ENCODE measurements around the gene MYO9B. TPM values are rescaled to one million over a fixed set of nuclear protein-coding genes. Genes with fewer than 3 reads are reported as not detected.

Gene MYO9B
- total RNA-seq, 1 experiment from 2014 or later, result 74.6 TPM

- TF ChIP-seq REST (IDR thresholded peaks at IDR 0.05; ENCODE audit: low read depth) (no peak), SRF (IDR thresholded peaks at IDR 0.05; ENCODE audit: low read depth) (no peak), CTCF (IDR thresholded peaks at IDR 0.05 in 2 of 3, conservative IDR thresholded peaks at IDR 0.05 in 1 of 3; ENCODE audit: borderline replicate concordance in 1 of 3, insufficient read depth in 1 of 3, low read depth in 2 of 3, low read length in 2 of 3) (no peak), JUND (IDR thresholded peaks at IDR 0.05) (no peak), POLR2A (IDR thresholded peaks at IDR 0.05; ENCODE audit: borderline replicate concordance, extremely low read depth, insufficient read depth, insufficient read length) (no peak), EGR1 (IDR thresholded peaks at IDR 0.05; ENCODE audit: low read depth) (no peak)
Measured at GRCh38 chr19:17116996-17117702, 41.6 kb downstream of the MYO9B start (continued).

- TF ChIP-seq ZNF274 (IDR thresholded peaks at IDR 0.05; ENCODE audit: low read depth, low read length) (no peak), REST (IDR thresholded peaks at IDR 0.05; ENCODE audit: low read depth) (no peak), CEBPB (IDR thresholded peaks at IDR 0.05; ENCODE audit: low read depth) (no peak), EZH2phosphoT487 (IDR thresholded peaks at IDR 0.05; ENCODE audit: borderline replicate concordance) (no peak), TCF7L2 (IDR thresholded peaks at IDR 0.05; ENCODE audit: borderline replicate concordance, extremely low read depth, insufficient read depth, insufficient read length) (no peak), EGR1 (IDR thresholded peaks at IDR 0.05; ENCODE audit: low read depth) (no peak), POLR2A (IDR thresholded peaks at IDR 0.05; ENCODE audit: borderline replicate concordance, extremely low read depth, insufficient read depth, insufficient read length) (no peak), ATF3 (IDR thresholded peaks at IDR 0.05) (no peak), ELF1 (IDR thresholded peaks at IDR 0.05; ENCODE audit: borderline replicate concordance, low read depth) (no peak), MAX (IDR thresholded peaks at IDR 0.05) (no peak)
- Histone ChIP-seq H3K4me3 (replicated peaks in 1 of 2; ENCODE audit: low read depth in 1 of 2, low read length in 2 of 2) (no peak overlapping the region), H4K20me1 (ENCODE audit: insufficient read depth) (no peaks in the 10 kb centered on the region), H3K4me1 (ENCODE audit: control insufficient read depth in 1 of 2, insufficient read depth in 2 of 2, low read length in 2 of 2) (no peaks in the 10 kb centered on the region), H3K9me3 (ENCODE audit: control insufficient read depth in 1 of 2, insufficient read depth in 1 of 2, low read depth in 1 of 2, low read length in 2 of 2) (no peaks in the 10 kb centered on the region), H3K79me2 (ENCODE audit: insufficient read depth, low read length) (peaks cover 19% of the 10 kb centered on the region; the same call in 1 of the 2 replicates), H2AFZ (ENCODE audit: low read depth, low read length, poor library complexity, severe bottlenecking) (no peak overlapping the region), H3K4me2 (ENCODE audit: low read length) (no peak overlapping the region), H3K36me3 (ENCODE audit: control insufficient read depth in 1 of 2, insufficient read depth in 2 of 2, low read length in 2 of 2) (no peaks in the 10 kb centered on the region), H3K27ac (ENCODE audit: low read depth, low read length) (no peak overlapping the region), H3K27me3 (ENCODE audit: insufficient read depth, low read length) (no peaks in the 10 kb centered on the region), H3K9me2 (ENCODE audit: insufficient read depth) (no peaks in the 10 kb centered on the region), H3K9ac (ENCODE audit: low read length) (no peak overlapping the region)
- ChIA-PET POLR2A (no interaction called here), RAD21 (ENCODE audit: low non-redundant PET in 1 of 2, low total read pairs in 2 of 2, uncharacterized antibody in 2 of 2, unreplicated experiment in 2 of 2) (no interaction called here), CTCF (no interaction called here)
- no TSS peak for BruUV-seq (replicated peaks)
- intact Hi-C loops (cut with micrococcal nuclease), result no loop called here
- ATAC-seq (no peak), DNase-seq (ENCODE audit: low read depth, low spot score) (no peak)
Measured at GRCh38 chr19:17118957-17119356, 43.4 kb downstream of the MYO9B start.

All from HCT116 (cell line).